WTC11 (cell line): Measurements from ENCODE around the gene SLC8A2. TPM values are rescaled to one million over a fixed set of nuclear protein-coding genes. Genes with fewer than 3 reads are reported as not detected.

Source experiments
- ATAC-seq: fragments of 200-7000 bp; cut with Tn5 transposase; 2 replicates; pipeline ENCODE4 v1.10.0; 2021; ENCODE audit warnings: mild to moderate bottlenecking, moderate library complexity
- CTCF ChIA-PET: fragments of 300-600 bp; sonication (Branson Sonifier 250); formaldehyde crosslinking; loops from one replicate; lab custom pipeline; 2021; ENCODE audit warnings: antibody characterized with exemption; lab: Charles Lee
- POLR2A ChIA-PET: fragments of 350-600 bp; sonication (Branson Sonifier 250); formaldehyde crosslinking; loops from one replicate; lab custom pipeline; 2021; ENCODE audit warnings: antibody characterized with exemption; lab: Charles Lee
- DNase-seq: peaks from one replicate; pipeline ENCODE4 v3.0.0; 2021; ENCODE audit warnings: low spot score
- H3K27ac Mint-ChIP-seq: 2 replicates; pipeline ENCODE4 v1.8.0; 2021; ENCODE audit warnings: mixed read lengths
- H3K27me3 Mint-ChIP-seq: 2 replicates; pipeline ENCODE4 v1.8.0; 2021; ENCODE audit warnings: low read depth, mild to moderate bottlenecking, moderate library complexity, mixed read lengths
- H3K36me3 Mint-ChIP-seq: 2 replicates; pipeline ENCODE4 v1.8.0; 2021; ENCODE audit warnings: mixed read lengths
- H3K4me1 Mint-ChIP-seq: 2 replicates; pipeline ENCODE4 v1.8.0; 2022; ENCODE audit warnings: mixed read lengths
- H3K4me3 Mint-ChIP-seq: 2 replicates; pipeline ENCODE4 v1.8.0; 2021; ENCODE audit warnings: mild to moderate bottlenecking, moderate library complexity, mixed read lengths
- H3K9me3 Mint-ChIP-seq: 2 replicates; pipeline ENCODE4 v1.8.0; 2021; ENCODE audit warnings: mixed read lengths
- EMX1 ChIP-seq: fragments of 250-450 bp; sonication (Bioruptor Pico); IDR thresholded peaks from 2 replicates; pipeline ENCODE4 v1.8.0; 2021; ENCODE audit warnings: mild to moderate bottlenecking
- FOXJ3 ChIP-seq: sonication (generic); formaldehyde crosslinking; IDR thresholded peaks from 2 replicates; pipeline ENCODE4 v1.9.0; 2021; ENCODE audit warnings: missing genetic modification reagents, mild to moderate bottlenecking, borderline replicate concordance
- NR2C2 ChIP-seq: sonication (generic); formaldehyde crosslinking; IDR thresholded peaks from 2 replicates; pipeline ENCODE4 v1.8.0; 2022; ENCODE audit warnings: mild to moderate bottlenecking, missing genetic modification reagents
- SOX15 ChIP-seq: fragments of 250-450 bp; sonication (Bioruptor Pico); IDR thresholded peaks from 2 replicates; pipeline ENCODE4 v1.9.0; 2021; ENCODE audit warnings: mild to moderate bottlenecking
- TP53 ChIP-seq: sonication (generic); formaldehyde crosslinking; IDR thresholded peaks from 2 replicates; pipeline ENCODE4 v1.8.1; 2023; ENCODE audit warnings: mild to moderate bottlenecking, missing genetic modification reagents
- ZNF219 ChIP-seq: sonication (generic); formaldehyde crosslinking; IDR thresholded peaks from 2 replicates; pipeline ENCODE4 v1.8.0; 2023; ENCODE audit warnings: missing genetic modification reagents, mild to moderate bottlenecking, borderline replicate concordance
- ZNF263 ChIP-seq: sonication (generic); formaldehyde crosslinking; IDR thresholded peaks from 2 replicates; pipeline ENCODE4 v1.8.1; 2022; ENCODE audit warnings: low read depth, mild to moderate bottlenecking, moderate library complexity, missing genetic modification reagents
- ZNF416 ChIP-seq: fragments of 250-450 bp; sonication (Bioruptor Pico); IDR thresholded peaks from 2 replicates; pipeline ENCODE4 v1.9.0; 2021; ENCODE audit warnings: mild to moderate bottlenecking, inconsistent platforms
- total RNA-seq: library from RNA; stranded (reverse); gene quantifications from 3 replicates; pipeline ENCODE4 v1.2.3, GENCODE V29; 2021
- TF ChIP-seq, protein P1 (sequence below): sonication (generic); formaldehyde crosslinking; IDR thresholded peaks from 2 replicates; pipeline ENCODE4 v1.8.0; 2023; ENCODE audit warnings: missing genetic modification reagents
- TF ChIP-seq, protein P2 (sequence below): sonication (generic); formaldehyde crosslinking; IDR thresholded peaks from 2 replicates; pipeline ENCODE4 v1.8.0; 2022; ENCODE audit warnings: mild to moderate bottlenecking, missing genetic modification reagents
- TF ChIP-seq, protein P3 (sequence below): sonication (generic); formaldehyde crosslinking; IDR thresholded peaks from 2 replicates; pipeline ENCODE4 v1.8.0; 2022; ENCODE audit warnings: mild to moderate bottlenecking, missing genetic modification reagents
- TF ChIP-seq, protein P4 (sequence below): sonication (generic); formaldehyde crosslinking; IDR thresholded peaks from 2 replicates; pipeline ENCODE4 v1.8.1; 2023; ENCODE audit warnings: mild to moderate bottlenecking, missing genetic modification reagents, moderate library complexity
- TF ChIP-seq, protein P5 (sequence below): fragments of 250-450 bp; sonication (Bioruptor Pico); IDR thresholded peaks from 2 replicates; pipeline ENCODE4 v1.9.0; 2021; ENCODE audit warnings: moderate library complexity, mild to moderate bottlenecking, inconsistent platforms, borderline replicate concordance
- TF ChIP-seq, protein P6 (sequence below): sonication (generic); formaldehyde crosslinking; IDR thresholded peaks from 2 replicates; pipeline ENCODE4 v1.8.1; 2023; ENCODE audit warnings: mild to moderate bottlenecking, missing genetic modification reagents, moderate library complexity
- TF ChIP-seq, protein P7 (sequence below): sonication (generic); formaldehyde crosslinking; IDR thresholded peaks from 2 replicates; pipeline ENCODE4 v1.8.0; 2022; ENCODE audit warnings: missing genetic modification reagents
- TF ChIP-seq, protein P8 (sequence below): sonication (generic); formaldehyde crosslinking; IDR thresholded peaks from 2 replicates; pipeline ENCODE4 v1.8.1; 2022; ENCODE audit warnings: low read depth, missing genetic modification reagents, borderline replicate concordance

Gene SLC8A2
- total RNA-seq, 1 experiment from 2014 or later = 6.5 TPM

DNA sequence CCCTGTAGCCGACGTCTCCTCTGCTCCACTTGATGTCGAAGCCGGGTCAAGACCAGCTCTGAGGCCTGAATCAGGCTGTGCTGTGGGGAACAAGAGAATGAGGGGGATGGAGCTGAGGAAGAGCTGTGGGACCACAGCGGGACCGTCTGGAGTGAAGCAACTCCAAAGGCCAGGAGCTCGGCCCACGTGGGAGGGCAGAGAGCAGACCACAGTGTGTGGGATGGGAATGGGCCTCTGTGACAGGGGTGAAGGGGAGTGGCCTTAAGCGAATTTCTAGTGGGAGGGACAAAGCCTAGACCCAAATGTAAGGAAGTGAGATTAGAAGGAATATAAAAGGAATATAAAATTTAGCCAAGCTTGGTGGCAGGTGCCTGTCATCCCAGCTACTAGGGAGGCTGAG lies 3.8 kb upstream of the SLC8A2 start:
- peaks cover 13% of the 10 kb centered on the region for H3K27me3 Mint-ChIP-seq
- H3K36me3 Mint-ChIP-seq = no peaks in the 10 kb centered on the region
- ATAC-seq (no peak), DNase-seq (no peak)
- peaks cover 15% of the 10 kb centered on the region for H3K4me1 Mint-ChIP-seq
- no peak overlapping the region for H3K27ac Mint-ChIP-seq
- POLR2A ChIA-PET = no interaction called here
- no peak overlapping the region for H3K4me3 Mint-ChIP-seq
- TF ChIP-seq, protein P1, sequence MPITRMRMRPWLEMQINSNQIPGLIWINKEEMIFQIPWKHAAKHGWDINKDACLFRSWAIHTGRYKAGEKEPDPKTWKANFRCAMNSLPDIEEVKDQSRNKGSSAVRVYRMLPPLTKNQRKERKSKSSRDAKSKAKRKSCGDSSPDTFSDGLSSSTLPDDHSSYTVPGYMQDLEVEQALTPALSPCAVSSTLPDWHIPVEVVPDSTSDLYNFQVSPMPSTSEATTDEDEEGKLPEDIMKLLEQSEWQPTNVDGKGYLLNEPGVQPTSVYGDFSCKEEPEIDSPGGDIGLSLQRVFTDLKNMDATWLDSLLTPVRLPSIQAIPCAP (CRISPR knock-in tag) = no peak
- TF ChIP-seq, protein P2, sequence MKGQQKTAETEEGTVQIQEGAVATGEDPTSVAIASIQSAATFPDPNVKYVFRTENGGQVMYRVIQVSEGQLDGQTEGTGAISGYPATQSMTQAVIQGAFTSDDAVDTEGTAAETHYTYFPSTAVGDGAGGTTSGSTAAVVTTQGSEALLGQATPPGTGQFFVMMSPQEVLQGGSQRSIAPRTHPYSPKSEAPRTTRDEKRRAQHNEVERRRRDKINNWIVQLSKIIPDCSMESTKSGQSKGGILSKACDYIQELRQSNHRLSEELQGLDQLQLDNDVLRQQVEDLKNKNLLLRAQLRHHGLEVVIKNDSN (CRISPR knock-in tag) = no peak
- TF ChIP-seq, protein P3, sequence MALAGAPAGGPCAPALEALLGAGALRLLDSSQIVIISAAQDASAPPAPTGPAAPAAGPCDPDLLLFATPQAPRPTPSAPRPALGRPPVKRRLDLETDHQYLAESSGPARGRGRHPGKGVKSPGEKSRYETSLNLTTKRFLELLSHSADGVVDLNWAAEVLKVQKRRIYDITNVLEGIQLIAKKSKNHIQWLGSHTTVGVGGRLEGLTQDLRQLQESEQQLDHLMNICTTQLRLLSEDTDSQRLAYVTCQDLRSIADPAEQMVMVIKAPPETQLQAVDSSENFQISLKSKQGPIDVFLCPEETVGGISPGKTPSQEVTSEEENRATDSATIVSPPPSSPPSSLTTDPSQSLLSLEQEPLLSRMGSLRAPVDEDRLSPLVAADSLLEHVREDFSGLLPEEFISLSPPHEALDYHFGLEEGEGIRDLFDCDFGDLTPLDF (CRISPR knock-in tag) = no peak
- TF ChIP-seq, all 79 proteins: peak for 0
- no peaks in the 10 kb centered on the region for H3K9me3 Mint-ChIP-seq
- CTCF ChIA-PET = interaction anchor here (1.0 to 2.1 kb wide), 2 partner anchors 9 to 39 kb away, joined by 3 to 10 read pairs; partner anchors contain the start of gene KPTN

DNA sequence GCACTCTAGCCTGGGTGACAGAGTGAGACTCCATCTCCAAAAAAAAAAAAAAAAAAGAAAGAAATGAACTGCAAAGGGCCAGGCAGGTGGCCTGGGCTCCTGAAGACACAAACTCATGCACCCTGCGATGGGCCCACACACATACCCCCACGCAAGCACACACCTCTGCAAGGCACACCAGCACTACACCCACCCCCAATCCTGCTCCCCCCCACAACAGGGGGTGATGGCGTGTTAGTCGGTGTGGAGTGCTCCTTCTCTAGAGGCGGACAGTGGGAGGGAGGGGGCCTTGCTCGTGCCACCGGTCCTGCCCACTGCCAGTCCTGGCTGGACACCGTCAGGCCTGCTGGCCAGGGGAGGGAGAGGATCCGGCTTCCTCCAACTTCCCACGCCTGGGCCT lies 1.6 kb upstream of the SLC8A2 start:
- Mint-ChIP-seq H3K9me3 (no peaks in the 10 kb centered on the region), H3K36me3 (no peaks in the 10 kb centered on the region), H3K27me3 (peaks cover 15% of the 10 kb centered on the region), H3K4me3 (no peak overlapping the region), H3K4me1 (peaks cover 27% of the 10 kb centered on the region), H3K27ac (no peak overlapping the region)
- DNase-seq (no peak), ATAC-seq (no peak)
- TF ChIP-seq, protein P4, sequence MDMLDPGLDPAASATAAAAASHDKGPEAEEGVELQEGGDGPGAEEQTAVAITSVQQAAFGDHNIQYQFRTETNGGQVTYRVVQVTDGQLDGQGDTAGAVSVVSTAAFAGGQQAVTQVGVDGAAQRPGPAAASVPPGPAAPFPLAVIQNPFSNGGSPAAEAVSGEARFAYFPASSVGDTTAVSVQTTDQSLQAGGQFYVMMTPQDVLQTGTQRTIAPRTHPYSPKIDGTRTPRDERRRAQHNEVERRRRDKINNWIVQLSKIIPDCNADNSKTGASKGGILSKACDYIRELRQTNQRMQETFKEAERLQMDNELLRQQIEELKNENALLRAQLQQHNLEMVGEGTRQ (CRISPR knock-in tag) = no peak
- no peak for TF ChIP-seq EMX1
- TF ChIP-seq ZNF416 (CRISPR knock-in tag) = no peak
- ChIA-PET CTCF (interaction anchor here (0.6 to 3.2 kb wide), 3 partner anchors 10 to 234 kb away, joined by 3 to 15 read pairs (median 3); partner anchors contain the start of gene KPTN), POLR2A (no interaction called here)

DNA sequence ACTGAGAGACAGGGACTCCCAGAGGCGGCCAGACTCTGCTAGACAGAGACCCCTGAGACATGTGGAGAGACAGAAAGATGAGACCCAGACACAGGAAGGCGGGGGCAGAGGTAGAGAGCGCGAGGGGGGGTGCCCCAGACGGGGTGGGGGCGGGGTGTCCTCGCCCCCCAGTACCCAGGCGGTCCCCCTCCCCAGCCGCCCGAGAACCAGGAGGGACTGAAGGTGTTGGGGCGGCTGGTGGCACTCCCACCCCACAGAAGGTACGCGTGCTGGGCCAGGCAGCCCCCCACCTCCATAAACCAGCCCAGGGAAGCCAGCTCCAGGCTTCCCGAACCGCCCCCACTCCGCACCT lies 336 bp downstream of the SLC8A2 start:
- ChIA-PET POLR2A (interaction anchor here (0.6 to 1.6 kb wide), 2 partner anchors 34 to 440 kb away, joined by 3 to 4 read pairs; no protein-coding TSS in a partner anchor), CTCF (interaction anchor here (1.3 to 2.2 kb wide), 3 partner anchors 12 to 242 kb away, joined by 5 to 16 read pairs (median 6); partner anchors contain the start of genes EHD2 and KPTN)
- H3K9me3 Mint-ChIP-seq = no peaks in the 10 kb centered on the region
- DNase-seq = no peak
- TF ChIP-seq, protein P5, sequence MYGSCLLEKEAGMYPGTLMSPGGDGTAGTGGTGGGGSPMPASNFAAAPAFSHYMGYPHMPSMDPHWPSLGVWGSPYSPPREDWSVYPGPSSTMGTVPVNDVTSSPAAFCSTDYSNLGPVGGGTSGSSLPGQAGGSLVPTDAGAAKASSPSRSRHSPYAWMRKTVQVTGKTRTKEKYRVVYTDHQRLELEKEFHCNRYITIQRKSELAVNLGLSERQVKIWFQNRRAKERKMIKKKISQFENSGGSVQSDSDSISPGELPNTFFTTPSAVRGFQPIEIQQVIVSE = no peak
- TF ChIP-seq FOXJ3 (no peak), ZNF263 (CRISPR knock-in tag) (no peak), ZNF219 (CRISPR knock-in tag) (no peak), SOX15 (CRISPR knock-in tag) (no peak)
- TF ChIP-seq, protein P6, sequence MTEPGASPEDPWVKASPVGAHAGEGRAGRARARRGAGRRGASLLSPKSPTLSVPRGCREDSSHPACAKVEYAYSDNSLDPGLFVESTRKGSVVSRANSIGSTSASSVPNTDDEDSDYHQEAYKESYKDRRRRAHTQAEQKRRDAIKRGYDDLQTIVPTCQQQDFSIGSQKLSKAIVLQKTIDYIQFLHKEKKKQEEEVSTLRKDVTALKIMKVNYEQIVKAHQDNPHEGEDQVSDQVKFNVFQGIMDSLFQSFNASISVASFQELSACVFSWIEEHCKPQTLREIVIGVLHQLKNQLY (CRISPR knock-in tag) = no peak
- ATAC-seq = no peak
- peaks cover 34% of the 10 kb centered on the region for H3K4me1 Mint-ChIP-seq
- H3K27me3 Mint-ChIP-seq = peaks cover 18% of the 10 kb centered on the region
- no peaks in the 10 kb centered on the region for H3K36me3 Mint-ChIP-seq
- H3K27ac Mint-ChIP-seq = no peak overlapping the region
- peak overlapping the region; percentile 84 for H3K4me3 Mint-ChIP-seq

DNA sequence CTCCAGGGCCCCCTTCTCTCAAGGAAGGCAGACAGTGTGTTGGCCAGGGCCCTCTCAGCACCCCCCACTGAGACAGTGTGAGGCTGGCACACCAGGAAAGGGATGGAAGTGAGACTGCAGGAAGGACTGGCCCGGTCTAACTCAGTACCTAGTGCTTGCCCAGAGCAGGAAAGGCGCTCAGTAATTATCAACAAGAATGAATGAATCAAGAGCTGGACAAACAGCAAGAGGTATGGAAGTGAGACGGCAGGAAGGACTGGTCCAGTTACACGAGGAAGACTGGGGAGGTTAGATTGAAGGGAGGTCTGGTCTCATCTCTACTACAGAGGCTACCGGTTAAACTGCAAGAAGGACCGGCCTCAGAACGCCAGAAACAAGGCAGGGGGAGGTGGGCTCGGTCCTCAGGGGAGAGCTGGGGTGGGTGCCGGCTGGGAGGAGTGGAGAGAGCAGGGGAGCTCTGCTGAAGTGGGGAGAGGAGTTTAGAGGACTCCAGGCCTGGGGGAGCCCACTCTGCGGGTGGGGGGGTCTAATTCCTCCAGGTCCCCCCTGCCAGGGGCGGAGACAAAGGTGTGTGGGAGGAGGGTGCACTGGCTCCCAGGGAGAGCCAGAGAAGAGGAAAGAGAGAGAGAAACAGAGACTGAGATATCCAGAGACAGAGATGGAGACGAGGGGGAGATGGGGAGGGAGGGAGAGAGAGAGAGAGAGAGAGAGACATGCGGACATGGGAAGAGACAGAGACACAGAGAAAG lies 1.1 kb downstream of the SLC8A2 start:
- DNase-seq = no peak
- Mint-ChIP-seq H3K27ac (no peak overlapping the region), H3K4me3 (peak overlapping the region; percentile 84), H3K4me1 (peaks cover 34% of the 10 kb centered on the region), H3K27me3 (peaks cover 18% of the 10 kb centered on the region), H3K36me3 (no peaks in the 10 kb centered on the region), H3K9me3 (no peaks in the 10 kb centered on the region)
- ChIA-PET CTCF (interaction anchor here (0.9 to 2.2 kb wide), 5 partner anchors 13 to 242 kb away, joined by 3 to 16 read pairs (median 5); partner anchors contain the start of genes EHD2 and KPTN), POLR2A (interaction anchor here (0.6 kb wide), 1 partner anchor 439 kb away, joined by 3 read pairs; no protein-coding TSS in a partner anchor)
- no peak for ATAC-seq
- no peak for TF ChIP-seq NR2C2 (CRISPR knock-in tag)
- TF ChIP-seq, protein P7, sequence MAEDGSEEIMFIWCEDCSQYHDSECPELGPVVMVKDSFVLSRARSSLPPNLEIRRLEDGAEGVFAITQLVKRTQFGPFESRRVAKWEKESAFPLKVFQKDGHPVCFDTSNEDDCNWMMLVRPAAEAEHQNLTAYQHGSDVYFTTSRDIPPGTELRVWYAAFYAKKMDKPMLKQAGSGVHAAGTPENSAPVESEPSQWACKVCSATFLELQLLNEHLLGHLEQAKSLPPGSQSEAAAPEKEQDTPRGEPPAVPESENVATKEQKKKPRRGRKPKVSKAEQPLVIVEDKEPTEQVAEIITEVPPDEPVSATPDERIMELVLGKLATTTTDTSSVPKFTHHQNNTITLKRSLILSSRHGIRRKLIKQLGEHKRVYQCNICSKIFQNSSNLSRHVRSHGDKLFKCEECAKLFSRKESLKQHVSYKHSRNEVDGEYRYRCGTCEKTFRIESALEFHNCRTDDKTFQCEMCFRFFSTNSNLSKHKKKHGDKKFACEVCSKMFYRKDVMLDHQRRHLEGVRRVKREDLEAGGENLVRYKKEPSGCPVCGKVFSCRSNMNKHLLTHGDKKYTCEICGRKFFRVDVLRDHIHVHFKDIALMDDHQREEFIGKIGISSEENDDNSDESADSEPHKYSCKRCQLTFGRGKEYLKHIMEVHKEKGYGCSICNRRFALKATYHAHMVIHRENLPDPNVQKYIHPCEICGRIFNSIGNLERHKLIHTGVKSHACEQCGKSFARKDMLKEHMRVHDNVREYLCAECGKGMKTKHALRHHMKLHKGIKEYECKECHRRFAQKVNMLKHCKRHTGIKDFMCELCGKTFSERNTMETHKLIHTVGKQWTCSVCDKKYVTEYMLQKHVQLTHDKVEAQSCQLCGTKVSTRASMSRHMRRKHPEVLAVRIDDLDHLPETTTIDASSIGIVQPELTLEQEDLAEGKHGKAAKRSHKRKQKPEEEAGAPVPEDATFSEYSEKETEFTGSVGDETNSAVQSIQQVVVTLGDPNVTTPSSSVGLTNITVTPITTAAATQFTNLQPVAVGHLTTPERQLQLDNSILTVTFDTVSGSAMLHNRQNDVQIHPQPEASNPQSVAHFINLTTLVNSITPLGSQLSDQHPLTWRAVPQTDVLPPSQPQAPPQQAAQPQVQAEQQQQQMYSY = no peak
- no peak for TF ChIP-seq ZNF416 (CRISPR knock-in tag)
- TF ChIP-seq TP53 (CRISPR knock-in tag) = no peak
- no peak for TF ChIP-seq ZNF219 (CRISPR knock-in tag)
- TF ChIP-seq, protein P8, sequence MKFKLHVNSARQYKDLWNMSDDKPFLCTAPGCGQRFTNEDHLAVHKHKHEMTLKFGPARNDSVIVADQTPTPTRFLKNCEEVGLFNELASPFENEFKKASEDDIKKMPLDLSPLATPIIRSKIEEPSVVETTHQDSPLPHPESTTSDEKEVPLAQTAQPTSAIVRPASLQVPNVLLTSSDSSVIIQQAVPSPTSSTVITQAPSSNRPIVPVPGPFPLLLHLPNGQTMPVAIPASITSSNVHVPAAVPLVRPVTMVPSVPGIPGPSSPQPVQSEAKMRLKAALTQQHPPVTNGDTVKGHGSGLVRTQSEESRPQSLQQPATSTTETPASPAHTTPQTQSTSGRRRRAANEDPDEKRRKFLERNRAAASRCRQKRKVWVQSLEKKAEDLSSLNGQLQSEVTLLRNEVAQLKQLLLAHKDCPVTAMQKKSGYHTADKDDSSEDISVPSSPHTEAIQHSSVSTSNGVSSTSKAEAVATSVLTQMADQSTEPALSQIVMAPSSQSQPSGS (CRISPR knock-in tag) = no peak
- no peak for TF ChIP-seq FOXJ3
